Tibial artery (tissue), 4 donors: Measurements from ENCODE around the gene CABP1.

Experiments used
- DNase-seq, 2 donors: peaks; one replicate each; pipeline ENCODE4 v3.0.0-alpha.2; 2019
- H3K27ac ChIP-seq, 2 donors: fragments of 200-600 bp; sonication (generic) in 1 of 2; 1 replicate in 1 of 2; 2 replicates in 1 of 2; pipeline ENCODE4 v1.5.1; 2018 to 2019; ENCODE audit warnings: mild to moderate bottlenecking in 1 of 2
- H3K27me3 ChIP-seq, 2 donors: fragments of 200-600 bp; sonication (generic) in 1 of 2; one replicate each; pipeline versions ENCODE4 v1.5.1 to v1.6.0; 2016 to 2019
- H3K36me3 ChIP-seq, 3 donors: fragments of 200-600 bp; sonication (generic) in 2 of 3; one replicate each; pipeline ENCODE4 v1.5.1; 2016 to 2019; ENCODE audit warnings: mild to moderate bottlenecking in 2 of 3
- H3K4me1 ChIP-seq, 4 donors: fragments of 200-600 bp; sonication (generic) in 2 of 4; 1 replicate in 3 of 4; 2 replicates in 1 of 4; pipeline ENCODE4 v1.5.1; 2016 to 2019
- H3K4me3 ChIP-seq, 2 donors: fragments of 200-600 bp; sonication (generic) in 1 of 2; 1 replicate in 1 of 2; 2 replicates in 1 of 2; pipeline ENCODE4 v1.5.1; 2018 to 2019; ENCODE audit warnings: mild to moderate bottlenecking in 2 of 2
- H3K9me3 ChIP-seq, 3 donors: fragments of 200-600 bp; sonication (generic) in 1 of 3; one replicate each; pipeline ENCODE4 v1.5.1; 2016 to 2019
- CTCF ChIP-seq, 2 experiments: fragments of 200-600 bp in 1 of 2; fragments of 450-650 bp in 1 of 2; IDR thresholded peaks; one replicate each; pipeline ENCODE4 v1.5.1; 2017 to 2019; ENCODE audit warnings: antibody characterized with exemption in 2 of 2, mild to moderate bottlenecking in 1 of 2, moderate library complexity in 1 of 2
- intact Hi-C: fragments of 100-400 bp; cut with DNase I; formaldehyde crosslinking; loops from one replicate; pipeline ENCODE4 v1.15.0; 2023; ENCODE audit warnings: low total_unique reads

CABP1 gene

DNA sequence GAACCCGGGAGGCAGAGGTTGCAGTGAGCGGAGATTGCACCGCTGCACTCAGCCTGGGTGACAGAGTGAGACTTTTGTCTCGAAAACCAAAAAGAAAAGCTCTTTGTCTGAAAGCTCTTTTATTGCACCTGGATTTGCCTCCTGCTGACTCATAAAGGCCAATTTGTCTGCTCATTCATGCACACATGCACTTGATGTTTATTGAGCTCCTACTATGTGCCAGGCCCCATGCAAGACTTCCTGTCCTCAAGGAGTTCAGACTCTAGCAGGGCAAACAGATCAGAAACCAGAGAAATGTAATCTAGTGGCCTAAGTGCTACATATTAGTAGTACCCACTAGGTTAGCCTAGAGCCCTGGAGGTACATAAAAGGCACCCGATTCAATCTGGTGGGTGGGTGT lies 30.2 kb downstream of the CABP1 start:
- Histone ChIP-seq H3K4me1 (peaks cover 0 to 15% (median 9%) of the 10 kb centered on the region in 4 donors), H3K27me3 (no peaks in the 10 kb centered on the region), H3K27ac (no peak overlapping the region), H3K4me3 (no peak overlapping the region), H3K9me3 (no peaks in the 10 kb centered on the region), H3K36me3 (no peaks in the 10 kb centered on the region)
- TF ChIP-seq CTCF (IDR thresholded peaks at IDR 0.05): no peak
- DNase-seq: no peak
- intact Hi-C loops: no loop called here

DNA sequence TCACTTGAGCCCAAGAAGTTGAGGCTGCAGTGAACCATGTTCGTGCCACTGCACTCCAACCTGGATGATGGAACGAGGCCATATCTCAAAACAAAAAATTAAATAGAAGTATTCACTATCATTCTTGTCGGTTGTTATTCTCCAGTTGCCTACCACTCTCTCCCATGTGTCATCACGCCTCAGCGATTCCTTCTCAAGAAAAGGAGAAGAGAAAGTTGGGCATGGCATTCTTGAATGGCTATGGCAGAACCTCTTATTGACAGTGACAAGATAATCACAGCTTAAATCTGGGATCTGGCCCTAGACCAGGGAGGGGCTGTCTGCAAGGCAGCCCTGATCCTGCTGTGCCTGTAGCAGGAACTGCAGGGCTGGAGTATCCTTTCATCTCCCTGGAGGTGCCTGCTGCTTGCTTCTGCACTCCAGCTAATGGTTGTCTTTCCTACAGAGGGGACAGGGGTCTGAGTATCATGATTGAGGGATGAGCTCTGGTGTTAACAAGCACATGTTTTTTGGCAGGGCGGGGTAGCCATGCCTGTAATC lies 33.7 kb downstream of the CABP1 start:
- TF ChIP-seq CTCF (IDR thresholded peaks at IDR 0.05): no peak
- Histone ChIP-seq H3K36me3 (no peaks in the 10 kb centered on the region), H3K27me3 (no peaks in the 10 kb centered on the region), H3K4me3 (no peak overlapping the region), H3K9me3 (no peaks in the 10 kb centered on the region), H3K4me1 (peaks cover 0 to 9% (median 4%) of the 10 kb centered on the region in 4 donors), H3K27ac (no peak overlapping the region)
- no peak for DNase-seq
- intact Hi-C loops: no loop called here

DNA sequence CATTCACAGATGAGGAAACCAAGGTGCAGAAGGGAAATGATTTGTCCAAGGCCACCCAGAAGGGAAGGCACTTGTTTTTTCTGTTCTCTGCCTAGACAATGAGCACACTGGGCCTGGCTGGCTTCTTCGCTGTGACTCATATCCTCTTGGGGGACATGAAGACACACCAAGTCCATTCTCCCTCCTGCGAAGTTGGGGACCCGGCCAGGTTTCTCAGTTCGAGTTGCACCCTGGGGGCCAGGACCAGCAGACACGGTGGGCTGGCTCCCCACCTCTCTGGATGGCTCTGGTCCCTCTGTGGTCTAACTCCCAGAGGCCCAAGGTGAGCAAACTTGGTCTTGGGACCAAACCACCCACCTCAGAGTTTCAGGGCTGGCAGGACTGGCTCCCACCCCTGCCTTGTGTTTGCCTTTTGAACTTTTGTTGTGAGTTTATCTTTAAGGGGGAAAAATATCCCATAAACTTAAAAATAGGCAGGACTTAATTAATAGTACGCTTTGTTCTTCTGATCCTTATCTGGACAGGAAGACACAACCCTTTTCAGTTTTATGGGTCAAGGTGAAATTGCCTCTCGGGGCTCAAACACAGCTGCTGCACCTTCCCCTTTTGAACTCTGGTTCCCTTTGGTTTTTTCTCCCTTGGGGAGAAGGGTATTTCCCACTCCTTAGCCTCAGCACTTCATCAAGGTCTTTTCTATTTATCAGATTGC lies 37.5 kb downstream of the CABP1 start:
- Histone ChIP-seq H3K27me3 (no peaks in the 10 kb centered on the region), H3K4me1 (no peaks in the 10 kb centered on the region), H3K9me3 (no peaks in the 10 kb centered on the region), H3K27ac (no peak overlapping the region), H3K36me3 (no peaks in the 10 kb centered on the region), H3K4me3 (no peak overlapping the region)
- intact Hi-C loops: no loop called here
- TF ChIP-seq CTCF (IDR thresholded peaks at IDR 0.05): no peak
- no peak for DNase-seq

DNA sequence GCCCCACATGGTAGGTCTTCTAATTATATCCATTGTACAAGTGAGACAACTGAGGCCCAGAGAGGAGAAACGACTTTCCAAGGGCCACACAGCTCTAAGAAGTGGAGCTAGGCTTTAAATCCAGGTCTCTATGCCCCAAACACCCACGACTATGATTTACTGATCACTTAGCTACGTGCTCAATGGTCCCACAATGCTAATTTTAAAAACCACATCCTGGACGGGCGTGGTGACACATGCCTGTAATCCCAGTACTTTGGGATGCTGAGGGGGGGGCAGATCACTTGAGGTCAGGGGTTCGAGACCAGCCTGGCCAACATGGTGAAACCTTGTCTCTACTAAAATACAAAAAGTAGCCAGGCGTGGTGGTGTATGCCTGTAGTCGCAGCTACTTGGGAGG lies 38.1 kb downstream of the CABP1 start:
- H3K27me3 ChIP-seq: no peaks in the 10 kb centered on the region
- TF ChIP-seq CTCF (IDR thresholded peaks at IDR 0.05): no peak
- H3K4me3 ChIP-seq: no peak overlapping the region
- no peaks in the 10 kb centered on the region for H3K4me1 ChIP-seq
- intact Hi-C loops: no loop called here
- no peaks in the 10 kb centered on the region for H3K36me3 ChIP-seq
- H3K9me3 ChIP-seq: no peaks in the 10 kb centered on the region
- no peak overlapping the region for H3K27ac ChIP-seq
- DNase-seq: no peak

GRCh38 chr12:120680165-120680738 lies 39.8 kb downstream of the CABP1 start:
- intact Hi-C loops: no loop called here
- Histone ChIP-seq H3K9me3 (no peaks in the 10 kb centered on the region), H3K27ac (no peak overlapping the region), H3K27me3 (no peaks in the 10 kb centered on the region), H3K4me3 (no peak overlapping the region), H3K4me1 (no peaks in the 10 kb centered on the region), H3K36me3 (no peaks in the 10 kb centered on the region)
- DNase-seq: no peak
- no peak for TF ChIP-seq CTCF (IDR thresholded peaks at IDR 0.05)
